Measurements from ENCODE around the gene MXI1. TPM values are rescaled to one million over a fixed set of nuclear protein-coding genes. Genes with fewer than 3 reads are reported as not detected.

Gene MXI1
- total and polyA plus RNA-seq, 2 of the 4 experiments (the other 2 are of a cell fraction) = 7.2 to 11.8 TPM

DNA sequence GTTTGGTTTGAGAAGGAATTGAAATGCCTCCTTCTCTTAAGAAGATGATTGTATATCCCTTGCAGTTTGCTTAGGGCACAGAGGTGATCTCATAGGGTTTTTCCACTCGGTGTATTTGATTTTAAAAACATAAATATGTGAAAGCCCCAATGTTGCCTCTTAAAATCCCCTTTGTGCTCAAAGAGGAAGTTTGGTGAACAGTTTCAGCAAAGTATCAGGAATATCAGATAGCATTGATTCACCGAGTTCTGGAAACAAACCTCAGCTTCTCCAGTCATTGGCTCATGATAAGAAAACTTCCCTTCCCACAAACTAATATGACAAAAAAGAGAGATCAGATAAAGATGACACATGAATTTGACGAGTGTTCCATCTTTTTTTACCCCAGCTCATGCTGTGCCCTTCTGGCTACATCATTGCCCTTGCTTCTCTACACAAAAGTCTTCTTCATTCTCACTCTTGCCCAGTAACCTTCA lies 117.4 kb downstream of the MXI1 start:
- ChIA-PET POLR2A (ENCODE audit: unreplicated experiment) (no interaction called here), CTCF (interaction anchor here (1.3 to 1.6 kb wide), 2 partner anchors 10 to 30 kb away, joined by 4 to 6 read pairs; no protein-coding TSS in a partner anchor)
- Histone ChIP-seq H3K9me1 (ENCODE audit: insufficient read depth, low read length) (peaks cover 21% of the 10 kb centered on the region), H3K9me3 (ENCODE audit: control insufficient read depth, insufficient read depth, low read length) (peaks cover 6% of the 10 kb centered on the region; the same call in 1 of the 2 replicates), H3K23ac (ENCODE audit: low read depth, low read length) (no peak overlapping the region), H3K9ac (ENCODE audit: low read depth, low read length) (no peak overlapping the region), H3K4me2 (ENCODE audit: low read depth, low read length) (no peak overlapping the region), H2AK9ac (replicated peaks; ENCODE audit: low read depth, low read length, poor library complexity) (no peak overlapping the region), H3K4me3 (ENCODE audit: insufficient read depth, low read depth, low read length) (no peak overlapping the region), H2AK5ac (ENCODE audit: low read depth, low read length) (peak overlapping the region; percentile 46; the same call in 1 of the 2 replicates), H2BK5ac (ENCODE audit: low read depth, low read length, poor library complexity, severe bottlenecking) (peak overlapping the region; percentile 19), H3K79me1 (ENCODE audit: low read depth in 1 of 2, low read length in 2 of 2) (no peaks in the 10 kb centered on the region), H2BK15ac (ENCODE audit: low read depth, low read length) (peak overlapping the region; percentile 23; the same call in 2 of the 3 replicates), H3K4me1 (ENCODE audit: control insufficient read depth, insufficient read depth, low read length) (peaks cover 24% of the 10 kb centered on the region), H3K14ac (replicated peaks; ENCODE audit: low read depth, low read length) (no peak overlapping the region), H3K36me3 (ENCODE audit: control insufficient read depth, insufficient read depth, low read length) (no peaks in the 10 kb centered on the region), H3K56ac (ENCODE audit: extremely low read depth, insufficient read depth, low read length) (no peak overlapping the region), H4K5ac (ENCODE audit: low read depth, low read length) (peak overlapping the region; percentile 55; the same call in 1 of the 2 replicates), H4K8ac (ENCODE audit: low read depth in 2 of 2, low read length in 2 of 2) (peak overlapping the region in 1 of 2 experiments; percentile 34; a peak in 2 of 4 replicates), H2BK20ac (ENCODE audit: low read depth, low read length) (peak overlapping the region; percentile 74; the same call in 1 of the 2 replicates), H3K27me3 (ENCODE audit: control insufficient read depth, insufficient read depth, low read length) (no peaks in the 10 kb centered on the region), H4K20me1 (ENCODE audit: insufficient read depth, low read length) (peaks cover 5% of the 10 kb centered on the region; the same call in 1 of the 2 replicates), H2AFZ (replicated peaks; ENCODE audit: low read length, poor library complexity) (no peak overlapping the region), H3K27ac (ENCODE audit: insufficient read depth, low read length) (no peak overlapping the region), H2BK120ac (ENCODE audit: low read depth, low read length) (peak overlapping the region; percentile 36; the same call in 1 of the 2 replicates), H3K4ac (ENCODE audit: low read depth, low read length) (peak overlapping the region; percentile 33; the same call in 1 of the 2 replicates), H4K91ac (ENCODE audit: insufficient read depth, low read depth, low read length) (no peak overlapping the region), H3K18ac (ENCODE audit: low read depth, low read length) (peak overlapping the region; percentile 46; the same call in 1 of the 2 replicates)
- intact Hi-C loops (cut with micrococcal nuclease) = no loop called here
- in situ Hi-C loops (cut with MboI; ENCODE audit: low sequenced_read_pairs) = loop anchor here (25.0 kb wide), 1 partner anchor 1812 kb away; no protein-coding TSS in a partner anchor
- peak; percentile 58 for DNase-seq
- TF ChIP-seq CHD1 (IDR thresholded peaks at IDR 0.05; ENCODE audit: low read depth, low read length) (no peak), MAZ (IDR thresholded peaks at IDR 0.05; ENCODE audit: borderline replicate concordance, low read depth, low read length) (no peak), FOS (IDR thresholded peaks at IDR 0.05; ENCODE audit: low read depth, low read length) (no peak)
- dilution Hi-C loops (cut with HindIII; ENCODE audit: low sequenced_read_pairs, unreplicated experiment) = no loop called here
- ATAC-seq (ENCODE audit: low read depth) = no peak
- no TSS peak for BruUV-seq (replicated peaks)
- 100% methylated on average over 1 of the region's 3 CpGs; no CpG with 5 or more reads in 1 of the 2 experiments for WGBS, 2 experiments (ENCODE audit: extremely low coverage in 2 of 2, insufficient read length in 1 of 2)
